Mesodermal cell (in vitro differentiated cells): ENCODE data around the gene VWA8.

Experiments used
- H3K27ac ChIP-seq: 2 replicates; pipeline ENCODE4 v1.7.0; 2013; ENCODE audit warnings: mild to moderate bottlenecking, low read depth, low read length, moderate library complexity; ENCODE audit not compliant: severe bottlenecking
- H3K36me3 ChIP-seq: 2 replicates; pipeline ENCODE4 v1.7.1; 2013; ENCODE audit warnings: mild to moderate bottlenecking, low read length, moderate library complexity; ENCODE audit not compliant: control insufficient read depth, insufficient read depth
- H3K4me1 ChIP-seq: one replicate; pipeline ENCODE4 v1.7.1; 2013; ENCODE audit warnings: mild to moderate bottlenecking, low read length; ENCODE audit not compliant: insufficient read depth, control insufficient read depth, poor library complexity, severe bottlenecking
- H3K4me3 ChIP-seq: 2 replicates; pipeline ENCODE4 v1.7.0; 2013; ENCODE audit warnings: low read length, control low read depth, mild to moderate bottlenecking; ENCODE audit not compliant: insufficient read depth, poor library complexity, severe bottlenecking; ENCODE audit errors: extremely low read depth
- H3K9me3 ChIP-seq: 2 replicates; pipeline ENCODE4 v1.7.1; 2013; ENCODE audit warnings: mild to moderate bottlenecking, low read length, moderate library complexity; ENCODE audit not compliant: control insufficient read depth
- WGBS, 2 experiments: methylation state at CpG; one replicate each; pipeline ENCODE4 v1.1.5; 2013; ENCODE audit warnings: missing lambda C conversion rate in 2 of 2; ENCODE audit not compliant: insufficient coverage in 2 of 2; 5-methylcytosine and 5-hydroxymethylcytosine counted together

Gene VWA8

GRCh38 chr13:41774605-41775218, 186.2 kb downstream of the VWA8 start:
- H3K27ac ChIP-seq = no peak overlapping the region
- H3K4me3 ChIP-seq = no peak overlapping the region
- H3K9me3 ChIP-seq = no peaks in the 10 kb centered on the region
- no peaks in the 10 kb centered on the region for H3K4me1 ChIP-seq
- H3K36me3 ChIP-seq = no peaks in the 10 kb centered on the region

- no peaks in the 10 kb centered on the region for H3K9me3 ChIP-seq
- WGBS, 2 experiments = 86% methylated on average over 1 of the region's 1 CpG; no CpG with 5 or more reads in 1 of the 2 experiments
- no peaks in the 10 kb centered on the region for H3K36me3 ChIP-seq
- H3K4me1 ChIP-seq = no peaks in the 10 kb centered on the region
- H3K4me3 ChIP-seq = no peak overlapping the region
- H3K27ac ChIP-seq = no peak overlapping the region
Measured at GRCh38 chr13:41767801-41768200, 193.1 kb downstream of the VWA8 start.

GRCh38 chr13:41766439-41766838, 194.5 kb downstream of the VWA8 start:
- Histone ChIP-seq H3K4me1 (no peaks in the 10 kb centered on the region), H3K27ac (no peak overlapping the region), H3K9me3 (no peaks in the 10 kb centered on the region), H3K4me3 (no peak overlapping the region), H3K36me3 (no peaks in the 10 kb centered on the region)
- WGBS, 2 experiments = 76 to 85% methylated on average over 1 of the region's 1 CpG

GRCh38 chr13:41765813-41766212, 195.1 kb downstream of the VWA8 start:
- WGBS, 2 experiments = 90 to 96% methylated on average over 4 to 5 of the region's 5 CpGs
- H3K4me1 ChIP-seq = no peaks in the 10 kb centered on the region
- H3K36me3 ChIP-seq = no peaks in the 10 kb centered on the region
- no peaks in the 10 kb centered on the region for H3K9me3 ChIP-seq
- H3K4me3 ChIP-seq = no peak overlapping the region
- no peak overlapping the region for H3K27ac ChIP-seq

GRCh38 chr13:41765020-41765419, 195.9 kb downstream of the VWA8 start:
- WGBS, 2 experiments = 88 to 100% methylated on average over 1 of the region's 1 CpG
- H3K9me3 ChIP-seq = no peaks in the 10 kb centered on the region
- no peak overlapping the region for H3K4me3 ChIP-seq
- no peaks in the 10 kb centered on the region for H3K36me3 ChIP-seq
- no peak overlapping the region for H3K27ac ChIP-seq
- H3K4me1 ChIP-seq = no peaks in the 10 kb centered on the region

- H3K9me3 ChIP-seq = no peaks in the 10 kb centered on the region
- 97 to 100% methylated on average over 3 to 4 of the region's 4 CpGs for WGBS, 2 experiments
Measured at GRCh38 chr13:41764558-41764957, 196.4 kb downstream of the VWA8 start.

GRCh38 chr13:41763782-41764181, 197.1 kb downstream of the VWA8 start:
- H3K36me3 ChIP-seq = no peaks in the 10 kb centered on the region
- WGBS, 2 experiments = 80 to 100% methylated on average over 2 of the region's 3 CpGs

More at GRCh38 chr13:41764558-41764957, 196.4 kb downstream of the VWA8 start:
- H3K4me1 ChIP-seq = no peaks in the 10 kb centered on the region
- H3K36me3 ChIP-seq = no peaks in the 10 kb centered on the region
- no peak overlapping the region for H3K4me3 ChIP-seq
- H3K27ac ChIP-seq = no peak overlapping the region

GRCh38 chr13:41762796-41763195, 198.1 kb downstream of the VWA8 start:
- Histone ChIP-seq H3K36me3 (no peaks in the 10 kb centered on the region), H3K4me1 (no peaks in the 10 kb centered on the region), H3K4me3 (no peak overlapping the region), H3K9me3 (no peaks in the 10 kb centered on the region), H3K27ac (no peak overlapping the region)
- WGBS, 2 experiments = 84 to 97% methylated on average over 2 to 5 of the region's 5 CpGs

More at GRCh38 chr13:41763782-41764181, 197.1 kb downstream of the VWA8 start:
- no peak overlapping the region for H3K4me3 ChIP-seq
- no peaks in the 10 kb centered on the region for H3K4me1 ChIP-seq
- H3K9me3 ChIP-seq = no peaks in the 10 kb centered on the region
- H3K27ac ChIP-seq = no peak overlapping the region

- peaks cover 4% of the 10 kb centered on the region for H3K36me3 ChIP-seq
- WGBS, 2 experiments = no CpG with 5 or more reads among the region's 1 CpG
- no peaks in the 10 kb centered on the region for H3K9me3 ChIP-seq
- no peaks in the 10 kb centered on the region for H3K4me1 ChIP-seq
- H3K4me3 ChIP-seq = no peak overlapping the region
- no peak overlapping the region for H3K27ac ChIP-seq
Measured at GRCh38 chr13:41756198-41756880, 204.6 kb downstream of the VWA8 start.

- no peak overlapping the region for H3K4me3 ChIP-seq
- H3K4me1 ChIP-seq = no peaks in the 10 kb centered on the region
- no peak overlapping the region for H3K27ac ChIP-seq
- peaks cover 4% of the 10 kb centered on the region for H3K36me3 ChIP-seq
- 77 to 100% methylated on average over 2 to 3 of the region's 3 CpGs for WGBS, 2 experiments
- no peaks in the 10 kb centered on the region for H3K9me3 ChIP-seq
Measured at GRCh38 chr13:41751734-41752445, 209.0 kb downstream of the VWA8 start.

- Histone ChIP-seq H3K4me1 (no peaks in the 10 kb centered on the region), H3K4me3 (no peak overlapping the region), H3K36me3 (peaks cover 4% of the 10 kb centered on the region), H3K9me3 (no peaks in the 10 kb centered on the region), H3K27ac (no peak overlapping the region)
- 100% methylated on average over 2 of the region's 2 CpGs; no CpG with 5 or more reads in 1 of the 2 experiments for WGBS, 2 experiments
Measured at GRCh38 chr13:41751277-41751676, 209.6 kb downstream of the VWA8 start.
